C4-2B (cell line): ENCODE results near the gene TFF2.

ENCODE experiments used
- CTCF ChIP-seq: fragments of 450-650 bp; conservative IDR thresholded peaks from 2 replicates; pipeline ENCODE4 v1.5.1; 2017; ENCODE audit warnings: mild to moderate bottlenecking
- ZFX ChIP-seq: fragments of 450-650 bp; IDR thresholded peaks from 2 replicates; pipeline ENCODE4 v1.6.1; 2017

- TF ChIP-seq CTCF (no peak), ZFX (no peak)
Observed at GRCh38 chr21:42311160-42311559, 39.6 kb downstream of the TFF2 start.
